ENCODE measurements around the gene STOX2. TPM values are rescaled to one million over a fixed set of nuclear protein-coding genes. Genes with fewer than 3 reads are reported as not detected.
A peak's percentile ranks its signal among the peaks of the same experiment; 100 is the strongest.

Gene STOX2
- total RNA-seq, 1 donor from 2014 or later = 4.4 TPM

GRCh38 chr4:183871581-183871980 lies 33.5 kb upstream of the STOX2 start:
- TF ChIP-seq CTCF (IDR thresholded peaks at IDR 0.05; ENCODE audit: insufficient read depth, low read length, poor library complexity, severe bottlenecking) = no peak
- Histone ChIP-seq H3K36me3 (ENCODE audit: control insufficient read depth, insufficient read depth, low read length) (no peaks in the 10 kb centered on the region), H3K27me3 (ENCODE audit: control insufficient read depth, insufficient read depth, low read length) (peaks cover 2% of the 10 kb centered on the region), H3K4me3 (ENCODE audit: low read depth, low read length) (no peak overlapping the region)
- DNase-seq (ENCODE audit: low read depth) = no peak

DNA sequence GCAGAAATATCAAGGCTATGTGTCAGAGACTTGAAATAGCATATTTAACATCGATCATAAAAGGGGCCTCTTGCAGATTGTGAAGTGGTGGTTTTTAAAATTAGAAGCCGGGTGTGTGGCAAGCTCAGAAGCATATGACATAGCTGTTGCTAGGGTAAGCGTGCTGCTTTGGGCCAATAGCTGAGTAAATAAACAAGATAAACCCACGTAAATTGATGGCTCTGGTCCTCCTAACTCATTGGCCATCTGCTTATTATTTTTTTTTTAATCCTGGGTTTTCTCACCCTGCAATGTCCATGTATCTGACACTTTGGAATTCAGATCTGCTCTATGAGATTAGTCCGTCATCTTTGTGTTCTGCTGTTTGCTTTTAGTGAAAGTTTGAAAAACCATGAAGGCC lies 32.6 kb upstream of the STOX2 start:
- peaks cover 2% of the 10 kb centered on the region for H3K27me3 ChIP-seq (ENCODE audit: control insufficient read depth, insufficient read depth, low read length)
- no peak overlapping the region for H3K4me3 ChIP-seq (ENCODE audit: low read depth, low read length)
- no peak for DNase-seq (ENCODE audit: low read depth)
- no peaks in the 10 kb centered on the region for H3K36me3 ChIP-seq (ENCODE audit: control insufficient read depth, insufficient read depth, low read length)
- no peak for TF ChIP-seq CTCF (IDR thresholded peaks at IDR 0.05; ENCODE audit: insufficient read depth, low read length, poor library complexity, severe bottlenecking)

DNA sequence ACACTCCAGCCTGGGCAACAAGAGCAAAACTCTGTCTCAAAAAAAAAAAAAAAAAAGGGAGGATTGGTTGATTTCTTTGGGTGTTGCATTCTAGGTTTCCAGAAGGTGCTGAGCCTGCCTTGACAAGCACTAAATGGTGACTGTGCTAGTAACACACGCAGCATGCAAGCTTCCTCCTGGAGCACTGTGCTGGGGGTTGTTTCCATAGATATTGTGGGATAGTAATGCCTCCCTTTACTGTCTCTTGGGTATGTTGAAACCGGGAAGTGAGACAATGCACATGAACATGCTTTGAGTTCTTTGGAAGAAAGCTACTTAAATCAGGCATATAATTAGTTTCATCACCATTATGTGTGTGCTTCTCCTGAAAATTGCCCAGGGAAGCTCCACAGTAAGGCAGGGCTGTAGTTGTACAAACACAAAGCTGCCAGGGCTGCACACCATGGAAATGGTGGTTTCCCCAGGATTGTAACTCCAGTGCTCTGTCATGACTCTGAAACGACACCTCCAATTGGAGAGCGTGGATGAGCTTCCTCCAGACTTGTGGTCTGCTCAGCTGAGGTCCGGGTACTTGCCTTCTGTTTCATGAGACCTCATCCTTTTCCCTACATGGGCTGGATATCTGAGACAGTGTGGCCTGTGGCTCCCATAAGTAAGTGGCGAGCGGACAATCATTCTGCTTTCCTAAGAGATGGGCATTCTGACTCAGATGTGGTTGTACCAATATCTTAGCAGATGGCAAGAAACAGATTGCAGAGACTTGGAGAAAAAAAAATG lies 31.5 kb upstream of the STOX2 start:
- DNase-seq (ENCODE audit: low read depth) = no peak
- no peaks in the 10 kb centered on the region for H3K36me3 ChIP-seq (ENCODE audit: control insufficient read depth, insufficient read depth, low read length)
- no peak for TF ChIP-seq CTCF (IDR thresholded peaks at IDR 0.05; ENCODE audit: insufficient read depth, low read length, poor library complexity, severe bottlenecking)
- peaks cover 2% of the 10 kb centered on the region for H3K27me3 ChIP-seq (ENCODE audit: control insufficient read depth, insufficient read depth, low read length)
- no peak overlapping the region for H3K4me3 ChIP-seq (ENCODE audit: low read depth, low read length)

DNA sequence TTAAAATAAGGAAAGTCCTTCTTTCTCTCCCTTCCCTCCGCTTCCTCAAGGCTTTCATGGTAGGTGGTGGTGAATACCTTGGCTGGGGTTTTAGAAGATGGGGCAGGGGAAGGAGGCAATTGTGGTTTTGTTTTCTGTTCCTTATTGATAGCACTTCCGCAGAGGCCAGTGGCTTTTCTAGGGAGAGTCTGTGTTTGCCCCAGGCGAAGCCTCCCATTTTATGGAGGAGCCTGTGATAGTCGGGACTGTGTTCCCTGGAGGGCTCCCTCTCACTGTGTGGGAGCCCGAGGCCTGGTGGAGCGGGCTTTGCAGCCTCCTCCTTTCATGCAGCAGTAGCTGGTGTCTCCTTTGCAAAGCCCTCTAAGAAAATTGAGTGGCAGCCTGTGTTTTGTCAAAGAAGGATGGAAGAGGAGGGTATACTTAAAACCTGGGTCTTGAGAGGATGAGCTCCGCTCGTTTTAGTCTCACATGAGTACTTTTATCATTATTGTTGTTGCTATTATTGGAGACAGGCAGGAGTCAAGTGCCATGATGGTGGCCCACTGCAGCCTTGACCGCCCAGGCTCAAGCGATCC lies 29.8 kb upstream of the STOX2 start:
- no peak for TF ChIP-seq CTCF (IDR thresholded peaks at IDR 0.05; ENCODE audit: insufficient read depth, low read length, poor library complexity, severe bottlenecking)
- Histone ChIP-seq H3K27me3 (ENCODE audit: control insufficient read depth, insufficient read depth, low read length) (peaks cover 2% of the 10 kb centered on the region), H3K36me3 (ENCODE audit: control insufficient read depth, insufficient read depth, low read length) (no peaks in the 10 kb centered on the region), H3K4me3 (ENCODE audit: low read depth, low read length) (no peak overlapping the region)
- DNase-seq (ENCODE audit: low read depth) = no peak

- peak; percentile 45 for DNase-seq (ENCODE audit: low read depth)
- Histone ChIP-seq H3K4me3 (ENCODE audit: low read depth, low read length) (no peak overlapping the region), H3K27me3 (ENCODE audit: control insufficient read depth, insufficient read depth, low read length) (peaks cover 2% of the 10 kb centered on the region), H3K36me3 (ENCODE audit: control insufficient read depth, insufficient read depth, low read length) (no peaks in the 10 kb centered on the region)
- no peak for TF ChIP-seq CTCF (IDR thresholded peaks at IDR 0.05; ENCODE audit: insufficient read depth, low read length, poor library complexity, severe bottlenecking)
These were observed 28.7 kb upstream of the STOX2 start for GRCh38 chr4:183876268-183876934.
